Activated CD4-positive, alpha-beta T cell treated with anti-CD3 and anti-CD28 coated beads, Interleukin-2, Interleukin-6, amounts not matched to agents 100 ng/mL and 50 ng/mL, durations not matched to agents 16 hours and 8 hours (primary cell): Measurements from ENCODE around the gene VPS18.

ENCODE experiments used
- DNase-seq: peaks from one replicate; pipeline ENCODE4 v3.0.0-alpha.2; 2020

VPS18 gene

GRCh38 chr15:40870716-40871115, 23.5 kb upstream of the VPS18 start:
- no peak for DNase-seq

GRCh38 chr15:40871749-40872617, 22.3 kb upstream of the VPS18 start:
- no peak for DNase-seq

- DNase-seq: no peak
Measured at GRCh38 chr15:40872791-40873693, 21.2 kb upstream of the VPS18 start.

- DNase-seq: peak; percentile 56
Measured at GRCh38 chr15:40873694-40874561, 20.3 kb upstream of the VPS18 start, which contains the start of gene RHOV. TSS of gene RHOV (minus strand) at chr15:40874234. CDS start at chr15:40874139, 95 bp downstream.

GRCh38 chr15:40875991-40876730, 18.1 kb upstream of the VPS18 start:
- no peak for DNase-seq

- DNase-seq: no peak
Measured at GRCh38 chr15:40877694-40878093, 16.6 kb upstream of the VPS18 start.

- peak; percentile 59 for DNase-seq
Measured at GRCh38 chr15:40878785-40879184, 15.5 kb upstream of the VPS18 start.

GRCh38 chr15:40879609-40880008, 14.6 kb upstream of the VPS18 start:
- DNase-seq: no peak

- no peak for DNase-seq
Measured at GRCh38 chr15:40881351-40881750, 12.9 kb upstream of the VPS18 start.

GRCh38 chr15:40886586-40886985, 7.7 kb upstream of the VPS18 start:
- DNase-seq: no peak

- DNase-seq: no peak
Measured at GRCh38 chr15:40889112-40889511, 5.1 kb upstream of the VPS18 start.

GRCh38 chr15:40891138-40891537, 3.1 kb upstream of the VPS18 start:
- DNase-seq: no peak

- DNase-seq: peak; percentile 35
Measured at GRCh38 chr15:40891810-40892446, 2.3 kb upstream of the VPS18 start.

GRCh38 chr15:40892447-40893012, 1.7 kb upstream of the VPS18 start:
- DNase-seq: no peak

- DNase-seq: no peak
Measured at GRCh38 chr15:40893019-40893670, 1.1 kb upstream of the VPS18 start.

- DNase-seq: peak; percentile 69
Measured at GRCh38 chr15:40894681-40895448, 615 bp downstream of the VPS18 start.

GRCh38 chr15:40899536-40900207, 5.4 kb downstream of the VPS18 start:
- no peak for DNase-seq

GRCh38 chr15:40900256-40901052, 6.2 kb downstream of the VPS18 start:
- DNase-seq: no peak
